Measurements from ENCODE around the gene CCL26. TPM values are rescaled to one million over a fixed set of nuclear protein-coding genes. Genes with fewer than 3 reads are reported as not detected.
"Not testable (repeated sequence)": the region's sequence is repeated elsewhere in the genome, so short reads cannot be mapped to it uniquely, and the experiment has no call there.

The CCL26 gene
- total RNA-seq, 1 donor from 2014 or later: 21.4 TPM

DNA sequence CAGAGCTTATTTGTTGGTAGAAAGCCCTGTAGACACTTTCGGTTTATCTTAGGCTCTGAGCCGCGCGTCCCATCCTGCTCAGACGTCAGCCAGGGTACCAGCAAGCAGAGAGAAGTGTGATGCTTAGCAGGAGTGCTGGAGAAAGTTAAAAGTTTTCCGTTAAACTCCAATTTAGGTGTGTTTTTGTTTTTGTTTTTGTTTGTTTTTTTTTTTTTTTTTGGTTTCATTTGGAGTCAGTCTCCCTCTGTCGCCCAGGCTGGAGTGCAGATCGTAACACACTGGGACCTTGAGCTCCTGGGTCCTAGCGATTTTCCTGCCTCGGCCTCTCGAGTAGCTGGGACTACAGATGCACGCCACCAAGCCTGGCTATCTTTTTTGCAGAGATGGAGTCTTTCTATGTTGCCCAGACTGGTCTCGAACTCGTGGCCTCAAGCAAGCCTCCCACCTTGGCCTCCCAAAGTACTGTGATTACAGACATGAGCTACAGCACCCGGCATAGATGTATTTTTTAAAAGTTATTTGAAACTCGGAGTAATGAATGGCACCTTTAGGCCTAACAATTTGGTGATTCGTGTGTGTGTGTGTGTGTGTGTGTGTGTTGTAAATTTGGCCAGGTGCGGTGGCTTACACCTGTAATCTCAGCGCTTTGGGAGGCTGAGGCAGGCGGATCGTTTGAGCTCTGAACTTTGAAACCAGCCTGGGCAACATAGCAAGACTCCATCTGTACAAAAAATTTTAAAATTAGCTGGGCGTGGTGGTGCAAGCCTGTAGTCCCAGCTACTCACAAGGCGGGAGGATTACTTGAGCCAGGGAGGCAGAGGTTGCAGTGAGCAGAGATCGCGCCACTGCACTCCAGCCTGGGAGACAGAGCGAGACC, 32.0 kb downstream of the CCL26 start:
- DNase-seq (ENCODE audit: low spot score): no peak

DNA sequence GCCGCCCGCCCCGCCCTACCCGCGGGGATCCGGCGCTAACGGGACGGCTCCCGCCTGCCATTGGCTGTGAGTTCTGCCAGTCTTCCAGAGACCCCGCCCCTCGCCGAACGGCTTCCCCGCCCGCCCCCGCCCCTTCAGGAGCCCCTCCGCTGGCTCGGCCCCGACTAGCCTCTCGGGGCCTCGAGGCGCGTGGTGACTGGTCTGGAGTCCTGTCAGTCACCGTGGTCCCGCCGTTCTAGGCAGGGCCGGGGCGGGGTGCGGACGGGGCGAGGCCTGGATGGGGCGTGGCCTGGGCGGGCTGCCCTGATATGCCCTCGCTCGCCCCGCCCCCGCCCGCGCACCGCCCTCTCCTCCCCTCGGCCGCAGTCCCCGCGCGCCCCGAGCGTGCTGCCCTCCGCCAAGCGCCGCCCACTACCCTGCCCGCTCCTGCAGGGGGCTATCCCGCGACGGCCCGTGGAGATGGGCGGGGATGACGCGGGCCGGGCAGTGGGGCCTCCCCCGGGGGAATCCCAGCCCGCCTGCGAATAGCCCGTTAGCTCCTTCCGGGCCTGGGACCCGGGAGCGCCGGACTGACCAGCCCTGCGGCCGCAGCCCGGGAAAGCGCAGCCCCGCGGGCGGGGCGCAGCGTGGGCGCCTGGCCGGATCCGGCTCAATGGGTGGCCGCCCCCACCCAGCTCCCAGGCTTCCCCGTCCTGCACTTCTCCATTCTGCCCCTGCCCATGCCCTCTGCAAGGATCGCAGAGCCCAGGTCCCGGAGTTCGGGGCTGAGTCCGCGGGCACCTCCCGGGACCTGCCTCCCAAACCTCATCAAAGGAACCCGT, 32.8 kb downstream of the CCL26 start:
- DNase-seq (ENCODE audit: low spot score): peak; percentile 100

DNA sequence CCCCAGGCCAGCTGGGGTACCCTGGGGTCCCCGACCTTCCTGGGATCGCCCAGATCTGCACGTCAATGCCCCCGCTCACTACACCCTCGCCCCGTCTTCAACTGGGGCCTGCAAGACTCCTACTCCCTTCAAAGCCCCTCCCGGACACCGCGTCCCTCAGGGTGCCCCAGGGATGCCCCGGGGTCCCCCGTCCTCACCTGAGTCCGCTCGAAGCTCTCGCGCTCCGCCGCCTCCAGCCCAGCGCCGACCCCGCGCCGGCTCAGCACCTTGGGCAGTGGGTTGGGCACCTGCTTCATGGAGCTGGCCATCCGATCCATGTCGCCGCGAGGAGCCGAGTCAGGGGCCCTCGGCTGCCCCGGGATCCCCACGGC, 33.4 kb downstream of the CCL26 start, which contains the start of gene HIP1:
HIP1 (minus strand) TSS at position 338 of the 371 bp plus-strand sequence; CDS start at position 317, 21 bp downstream.
- no peak for DNase-seq (ENCODE audit: low spot score)

DNA sequence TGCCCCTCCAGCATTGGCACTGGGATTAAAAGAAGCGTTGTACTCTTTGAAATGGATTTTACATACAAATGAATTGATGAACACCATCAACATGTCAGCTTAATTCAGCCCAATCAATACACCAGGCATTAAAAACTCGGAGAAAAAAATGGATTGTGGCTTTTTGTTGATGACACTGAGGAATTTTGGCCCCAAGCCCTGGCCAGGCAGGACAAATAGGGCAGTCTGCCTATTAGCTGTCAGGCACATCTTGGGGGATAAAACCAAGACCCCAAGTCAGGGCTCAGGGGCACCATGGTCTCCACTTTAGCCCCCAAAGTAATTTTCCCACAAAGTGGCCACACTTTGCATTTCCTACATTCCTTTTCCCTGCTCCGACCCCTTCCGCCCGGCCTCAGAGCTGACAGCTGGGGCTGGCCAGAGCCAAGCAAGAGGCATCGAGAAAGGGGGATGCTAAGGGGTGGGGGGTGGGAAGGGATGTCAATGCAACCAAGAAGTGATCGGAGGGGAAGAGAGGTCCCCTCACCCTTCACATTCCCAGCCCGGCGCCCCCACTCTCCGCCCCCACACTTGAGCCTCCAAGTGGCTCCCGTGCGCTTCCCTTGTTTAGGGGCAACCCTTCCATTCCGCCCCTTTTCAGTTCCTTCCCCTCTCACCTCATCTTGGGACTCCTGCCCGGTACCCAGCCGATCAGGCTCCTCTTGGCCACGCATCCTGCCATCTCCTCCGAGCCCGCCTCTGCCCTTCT, 34.0 kb downstream of the CCL26 start:
- no peak for DNase-seq (ENCODE audit: low spot score)

DNA sequence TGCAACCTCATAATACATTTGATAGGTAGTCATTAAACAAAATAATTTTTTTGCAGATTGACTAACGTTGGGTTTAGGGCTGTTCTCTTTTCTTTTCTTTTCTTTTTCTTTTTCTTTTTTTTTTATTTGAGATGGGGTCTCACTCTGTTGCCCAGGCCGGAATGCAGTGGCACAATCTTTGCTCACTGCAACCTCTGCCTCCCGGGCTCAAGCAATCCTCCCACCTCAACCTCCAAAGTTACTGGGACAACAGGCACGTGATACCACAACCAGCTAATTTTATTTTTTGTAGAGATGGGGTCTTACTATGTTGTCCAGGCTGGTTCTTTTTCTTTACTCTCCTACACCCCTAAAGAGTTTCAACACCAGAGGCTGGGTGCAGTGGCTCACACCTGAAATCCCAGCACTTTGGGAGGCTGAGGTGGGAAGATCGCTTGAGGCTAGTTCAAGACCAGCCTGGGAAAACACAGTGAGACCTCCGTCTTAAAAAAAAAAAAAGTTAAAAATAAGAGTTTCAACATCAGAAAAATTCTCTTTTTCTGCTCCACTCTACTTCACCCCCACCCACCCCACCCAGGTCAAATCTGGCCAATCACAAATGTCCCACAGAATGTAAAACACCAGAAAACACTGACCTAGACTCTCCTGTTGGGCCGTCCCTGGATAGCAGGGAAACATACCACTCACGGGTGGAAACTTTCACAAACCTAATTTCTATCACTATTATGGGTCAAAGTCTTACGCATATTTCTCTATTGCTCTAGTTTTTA, 36.2 kb downstream of the CCL26 start:
- no peak for DNase-seq (ENCODE audit: low spot score)

DNA sequence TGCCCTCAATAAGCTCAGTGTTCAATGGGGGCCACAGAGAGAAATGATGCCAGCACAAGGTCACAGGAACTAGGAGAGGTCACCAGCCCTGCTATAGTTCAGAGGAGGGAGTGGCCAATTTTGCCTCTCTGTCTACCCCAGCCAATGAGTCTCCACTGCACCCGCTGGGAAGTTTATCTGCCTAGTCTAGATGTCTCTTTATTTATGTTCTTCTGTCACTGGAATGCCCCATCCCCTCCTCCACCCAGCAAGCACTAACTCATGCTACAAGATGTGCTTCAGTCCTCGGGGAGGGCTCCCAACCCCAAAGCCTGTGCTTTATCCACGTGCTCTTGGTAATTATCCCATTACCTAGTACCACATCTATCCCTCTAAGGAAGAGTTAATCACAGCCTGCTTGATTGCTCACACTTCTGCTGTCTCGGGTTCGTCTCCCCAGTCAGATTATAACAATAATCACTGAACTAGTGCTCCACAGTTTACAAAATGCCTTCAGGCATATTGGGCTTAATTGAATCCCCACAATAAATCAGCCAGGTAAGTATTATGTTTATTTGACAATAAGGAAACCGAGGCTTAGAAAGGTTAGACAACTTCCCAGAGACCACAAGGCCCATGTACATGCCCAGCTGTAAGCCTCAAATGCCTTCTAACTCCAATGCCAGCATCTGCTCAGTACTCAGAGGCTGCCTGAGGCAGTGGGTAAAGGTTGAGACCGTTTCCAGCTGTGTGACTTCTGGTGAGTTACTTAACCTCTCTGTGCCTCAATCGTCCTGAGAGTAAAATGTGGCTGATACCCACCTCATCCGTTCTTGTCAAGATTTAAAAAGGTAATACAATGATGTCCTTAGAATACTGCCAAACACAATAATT, 37.2 kb downstream of the CCL26 start:
- no peak for DNase-seq (ENCODE audit: low spot score)

DNA sequence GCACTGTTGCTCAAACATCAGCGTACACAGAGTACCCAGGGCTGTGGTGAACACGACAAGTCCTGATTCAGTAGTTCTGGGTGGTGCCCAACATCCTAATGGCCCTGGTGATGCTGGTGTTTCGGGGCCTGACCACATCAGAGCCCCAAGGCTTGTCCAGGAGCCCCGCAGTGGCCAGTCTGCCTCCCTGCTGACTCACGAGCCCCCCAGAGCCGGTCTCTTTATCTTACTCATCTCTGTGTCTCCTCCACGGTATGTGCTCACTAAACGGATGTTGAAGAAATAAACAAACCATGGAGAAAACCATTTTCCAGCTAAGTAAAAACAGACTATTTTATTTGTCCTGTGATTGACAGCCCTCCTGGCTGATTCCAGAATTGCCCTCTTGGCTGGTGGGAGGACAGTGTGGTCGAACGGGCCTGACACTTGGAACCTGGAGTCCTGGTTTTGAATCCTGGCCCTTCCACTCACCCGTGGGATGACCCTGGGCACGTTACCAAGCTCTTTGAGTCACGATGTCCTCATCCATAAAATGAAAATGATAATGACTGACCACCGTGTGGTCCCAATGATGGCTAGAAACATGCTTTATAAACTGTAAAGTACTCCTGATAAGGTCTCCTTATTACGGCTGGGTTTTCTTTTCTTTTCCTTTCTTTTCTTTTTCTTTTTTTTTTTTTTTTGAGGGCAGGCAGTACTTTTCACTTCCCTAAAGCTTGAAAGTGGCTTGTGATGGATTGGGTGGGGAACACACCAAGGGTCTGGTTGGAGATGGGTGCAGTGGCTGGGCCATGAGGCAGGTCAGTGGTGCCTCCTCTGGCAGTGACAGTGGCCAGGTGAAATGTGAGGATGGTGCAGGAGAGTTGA, 39.0 kb downstream of the CCL26 start:
- no peak for DNase-seq (ENCODE audit: low spot score)

DNA sequence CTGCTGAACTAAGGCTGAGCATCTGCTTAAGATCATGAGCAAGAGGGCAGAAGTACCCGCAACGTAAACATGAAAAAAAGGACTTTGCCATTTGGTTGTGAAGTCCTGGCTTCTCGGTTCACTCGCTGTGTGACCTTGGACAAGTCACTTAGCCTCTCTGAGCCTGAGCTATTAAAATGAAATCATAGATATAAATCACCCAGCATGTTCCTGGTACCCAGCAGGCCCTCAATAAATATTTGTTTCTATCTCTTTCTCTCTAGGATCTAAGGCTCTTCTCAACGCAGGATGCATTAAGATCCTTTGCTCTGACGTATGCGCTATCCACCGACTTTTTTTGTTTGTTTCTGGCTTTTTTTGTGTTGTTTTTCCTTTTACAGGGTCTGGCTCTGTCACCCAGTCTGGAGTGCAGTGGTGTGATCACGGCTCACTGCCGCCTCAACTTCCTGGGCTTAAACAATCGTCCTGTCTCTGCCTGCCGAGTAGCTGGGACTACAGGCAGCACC, 39.9 kb downstream of the CCL26 start:
- no peak for DNase-seq (ENCODE audit: low spot score)

DNA sequence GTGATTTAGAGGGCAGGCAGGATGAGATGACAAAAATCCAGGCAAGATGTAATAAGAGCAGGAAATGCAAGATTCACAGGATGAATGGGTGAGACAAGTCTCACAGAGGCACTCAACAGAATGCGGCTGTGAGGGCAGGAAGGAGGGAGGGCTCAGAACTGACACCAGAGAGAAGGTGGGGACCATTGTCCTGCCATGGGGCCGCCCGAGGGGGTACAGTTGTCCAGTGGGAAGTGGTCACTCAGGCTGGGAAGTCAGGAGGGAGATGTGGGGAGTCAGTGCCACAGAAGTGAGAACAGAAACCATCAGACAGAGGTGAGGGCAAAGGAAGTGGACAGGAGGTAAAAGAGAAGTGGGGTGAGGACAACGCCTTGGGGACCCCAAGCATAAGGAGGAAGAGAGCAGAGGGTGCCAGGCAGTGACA, 42.1 kb downstream of the CCL26 start:
- no peak for DNase-seq (ENCODE audit: low spot score)

DNA sequence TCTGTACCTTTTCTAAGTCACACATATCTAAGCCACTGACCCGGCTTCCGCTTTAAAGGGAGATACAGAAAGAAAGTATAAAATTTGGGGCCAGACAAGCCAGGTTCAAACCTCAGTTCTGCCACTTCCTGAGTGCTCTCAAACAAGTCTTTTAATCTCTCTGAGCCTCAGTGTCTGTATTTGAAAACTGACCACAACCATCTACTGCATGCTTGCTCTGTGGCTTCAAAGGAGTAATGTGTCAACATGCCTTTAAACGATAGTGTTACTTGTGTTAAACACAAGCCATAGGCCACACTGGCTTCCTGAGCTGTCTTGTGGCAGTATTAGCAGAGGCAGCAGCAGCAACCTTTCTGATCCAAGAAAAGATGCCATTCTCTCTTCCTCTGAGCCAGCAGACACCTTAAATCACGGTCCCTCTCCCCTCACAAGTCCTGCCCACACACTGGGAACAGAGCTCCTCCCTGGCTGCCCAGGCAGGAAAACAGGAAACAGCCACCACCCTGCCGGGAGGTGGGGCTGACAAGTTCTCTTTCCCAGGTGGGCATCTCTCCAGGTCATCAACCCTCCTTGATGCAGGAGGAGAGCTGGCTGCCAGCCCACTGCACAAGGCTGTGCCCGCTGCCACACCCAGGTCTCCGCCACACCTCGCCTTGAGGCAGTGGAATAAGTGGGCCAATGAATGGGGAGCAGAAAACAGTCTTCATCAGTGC, 44.0 kb downstream of the CCL26 start:
- no peak for DNase-seq (ENCODE audit: low spot score)

DNA sequence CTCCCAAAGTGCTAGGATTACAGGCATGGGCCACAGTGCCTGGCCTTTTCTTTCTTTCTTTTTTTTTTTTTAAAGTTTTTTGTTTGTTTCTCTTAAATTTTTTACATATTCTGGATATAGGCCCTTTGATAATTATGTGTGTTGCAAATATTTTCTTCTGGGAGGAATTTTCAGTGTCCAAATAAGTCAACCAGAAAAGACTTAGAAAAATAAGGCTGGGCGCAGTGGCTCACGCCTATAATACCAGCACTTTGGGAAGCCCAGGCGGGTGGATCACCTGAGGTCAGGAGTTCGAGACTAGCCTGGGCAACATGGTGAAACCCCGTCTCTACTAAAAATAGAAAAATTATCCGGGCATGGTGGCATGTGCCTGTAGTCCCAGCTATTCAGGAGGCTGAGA, 44.7 kb downstream of the CCL26 start:
- not testable (repeated sequence) for DNase-seq (ENCODE audit: low spot score)

DNA sequence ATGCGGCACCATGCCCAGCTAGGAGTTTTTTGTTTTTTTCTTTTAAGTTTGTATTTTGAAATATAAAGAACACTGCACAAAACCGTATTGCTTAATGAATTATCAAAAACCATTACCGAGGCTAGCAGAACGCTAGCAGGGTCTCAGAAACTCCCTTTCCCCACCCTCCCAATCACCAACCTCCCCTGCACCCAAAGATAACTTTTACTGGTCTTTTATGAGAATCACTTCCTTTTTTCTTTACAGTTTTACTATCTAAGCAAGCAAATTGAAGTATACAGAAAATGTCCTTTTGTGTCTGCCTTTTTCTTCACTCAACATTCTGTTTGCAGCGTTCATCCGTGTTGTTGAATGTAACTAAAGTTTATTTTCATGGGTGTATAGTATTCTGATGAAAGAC, 46.7 kb downstream of the CCL26 start:
- DNase-seq (ENCODE audit: low spot score): no peak

DNA sequence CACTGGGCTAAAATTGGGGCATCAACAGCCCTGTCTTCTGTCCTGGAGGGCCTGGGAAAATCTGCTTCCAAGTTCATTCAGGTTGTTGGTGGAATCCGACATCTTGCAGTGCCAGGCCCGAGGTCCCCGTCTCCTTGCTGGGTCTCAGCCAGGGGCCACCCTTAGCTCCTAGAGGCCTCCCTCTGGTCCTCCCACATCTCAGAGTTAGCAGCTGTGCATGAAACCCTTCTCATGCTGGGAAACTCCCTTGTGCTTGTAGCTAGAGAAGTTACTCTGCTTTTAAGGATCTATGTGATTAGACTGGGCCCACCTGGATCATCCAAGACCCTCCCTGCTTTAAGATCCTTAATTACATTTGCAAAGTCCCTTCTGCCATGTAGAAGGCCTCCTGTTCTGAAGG, 48.6 kb downstream of the CCL26 start:
- DNase-seq (ENCODE audit: low spot score): no peak

DNA sequence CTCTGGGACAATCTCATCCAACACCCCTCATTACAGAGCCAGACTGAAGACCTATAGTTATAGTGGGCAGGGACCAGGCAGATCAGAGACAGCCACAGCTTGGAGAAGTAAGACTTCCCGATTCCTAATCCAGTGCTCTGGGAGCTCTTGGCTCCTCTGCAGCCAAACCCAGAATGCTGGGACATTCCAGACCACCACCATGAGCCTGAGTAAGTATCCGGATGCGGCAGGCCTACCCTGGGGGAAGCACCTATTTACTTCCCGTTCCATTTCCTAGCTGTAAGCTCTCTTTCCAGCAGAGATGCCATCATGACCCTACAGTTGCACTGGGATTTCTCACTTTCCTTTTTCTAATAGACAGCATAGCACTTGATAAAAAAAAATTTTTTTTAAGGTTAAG, 49.6 kb downstream of the CCL26 start:
- DNase-seq (ENCODE audit: low spot score): no peak

DNA sequence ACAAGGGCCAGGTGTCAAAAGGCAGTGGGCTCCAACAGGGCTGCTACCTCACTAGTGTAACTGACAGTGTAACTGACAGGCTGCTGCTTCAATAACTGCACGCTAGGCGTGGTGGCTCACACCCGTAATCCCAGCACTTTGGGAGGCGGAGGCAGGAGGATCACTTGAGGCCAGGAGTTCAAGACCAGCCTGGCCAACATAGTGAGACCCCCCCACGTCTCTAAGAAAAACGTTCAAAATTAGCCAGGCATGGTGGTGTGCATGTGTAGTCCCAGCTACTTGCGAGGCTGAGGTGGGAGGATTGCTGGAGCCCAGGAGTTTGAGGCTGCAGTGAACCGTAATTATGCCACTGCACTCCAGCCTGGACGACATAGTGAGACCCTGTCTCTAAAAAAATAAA, 50.1 kb downstream of the CCL26 start:
- DNase-seq (ENCODE audit: low spot score): not testable (repeated sequence)

DNA sequence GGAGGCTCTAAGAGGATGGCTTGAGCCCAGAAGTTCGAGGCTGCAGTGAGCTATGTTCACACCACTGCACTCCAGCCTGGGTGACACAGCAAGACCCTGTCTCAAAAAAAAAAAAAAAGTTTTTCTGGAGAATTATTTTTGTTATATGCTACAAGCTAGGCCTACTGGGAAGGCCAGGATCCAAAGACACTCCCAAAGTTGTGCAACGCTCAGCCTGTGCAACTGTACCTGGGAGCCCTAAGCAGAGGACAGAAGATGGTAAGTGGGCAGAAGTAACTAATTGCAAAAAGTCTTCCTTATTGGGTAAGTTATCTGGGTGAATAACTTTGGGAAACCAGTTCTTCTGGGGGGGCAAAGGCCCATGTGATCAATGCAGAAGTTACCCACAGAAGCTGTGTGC, 50.6 kb downstream of the CCL26 start:
- no peak for DNase-seq (ENCODE audit: low spot score)

DNA sequence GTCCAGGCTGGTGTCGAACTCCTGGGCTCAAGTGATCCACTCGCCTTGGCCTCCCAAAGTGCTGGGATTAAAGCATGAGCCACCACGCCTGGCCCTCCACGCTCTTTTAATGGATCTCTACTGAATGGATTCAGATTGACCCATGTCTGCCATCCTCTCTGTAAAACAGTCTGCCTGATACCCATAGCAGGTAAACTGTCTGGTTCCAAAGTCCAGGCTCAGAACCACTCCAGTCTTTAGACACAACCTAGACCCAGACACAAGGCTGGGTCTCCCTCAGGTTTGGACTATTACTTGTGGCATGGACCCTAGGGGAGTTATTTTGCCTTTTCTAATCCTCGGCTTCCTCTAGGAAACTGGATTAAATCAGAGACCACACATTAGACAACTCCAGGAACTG, 52.4 kb downstream of the CCL26 start:
- DNase-seq (ENCODE audit: low spot score): no peak

Measured in mesenteric fat pad (tissue), 1 donor.